ACC112 (cell line): Measurements from ENCODE around the gene NT5DC3.

Experiments used
- H2AFZ ChIP-seq: fragments of 200-600 bp; sonication (generic); one replicate; pipeline ENCODE4 v1.6.0; 2017; ENCODE audit warnings: antibody characterized with exemption, low read length; ENCODE audit not compliant: unreplicated experiment
- H3K27ac ChIP-seq: fragments of 200-600 bp; sonication (generic); 2 replicates; pipeline ENCODE4 v1.5.1; 2014; ENCODE audit warnings: low read depth, mild to moderate bottlenecking, antibody characterized with exemption, low read length, moderate library complexity
- H3K27me3 ChIP-seq: fragments of 200-600 bp; sonication (generic); 2 replicates; pipeline ENCODE4 v1.6.1; 2014; ENCODE audit warnings: mild to moderate bottlenecking, antibody characterized with exemption, low read length, moderate library complexity, mixed read lengths; ENCODE audit not compliant: insufficient read depth
- H3K36me3 ChIP-seq: fragments of 200-600 bp; sonication (generic); 2 replicates; pipeline ENCODE4 v1.6.1; 2016; ENCODE audit warnings: mild to moderate bottlenecking, antibody characterized with exemption, low read length, moderate library complexity, mixed read lengths; ENCODE audit not compliant: insufficient read depth
- H3K4me1 ChIP-seq: fragments of 200-600 bp; sonication (generic); one replicate; pipeline ENCODE4 v1.6.1; 2016; ENCODE audit warnings: low read length, mixed read lengths; ENCODE audit not compliant: insufficient read depth, unreplicated experiment, control insufficient read depth
- H3K4me3 ChIP-seq: fragments of 200-600 bp; sonication (generic); 2 replicates; pipeline ENCODE4 v1.5.1; 2014; ENCODE audit warnings: mild to moderate bottlenecking, low read depth, low read length
- H3K79me2 ChIP-seq: fragments of 200-600 bp; sonication (generic); one replicate; pipeline ENCODE4 v1.6.0; 2016; ENCODE audit warnings: low read length; ENCODE audit not compliant: control insufficient read depth, unreplicated experiment, insufficient read depth

NT5DC3 gene

GRCh38 chr12:103855036-103855712 lies 14.1 kb upstream of the NT5DC3 start:
- Histone ChIP-seq H3K36me3 (no peaks in the 10 kb centered on the region), H3K27me3 (no peaks in the 10 kb centered on the region), H3K79me2 (no peaks in the 10 kb centered on the region), H3K4me1 (peaks cover 33% of the 10 kb centered on the region), H3K27ac (no peak overlapping the region), H3K4me3 (no peak overlapping the region), H2AFZ (no peak overlapping the region)

- H3K27ac ChIP-seq: no peak overlapping the region
- no peak overlapping the region for H3K4me3 ChIP-seq
- no peak overlapping the region for H2AFZ ChIP-seq
- no peaks in the 10 kb centered on the region for H3K36me3 ChIP-seq
- no peaks in the 10 kb centered on the region for H3K27me3 ChIP-seq
- H3K79me2 ChIP-seq: no peaks in the 10 kb centered on the region
- peaks cover 29% of the 10 kb centered on the region for H3K4me1 ChIP-seq
These were observed 13.4 kb upstream of the NT5DC3 start for GRCh38 chr12:103854372-103854973.

GRCh38 chr12:103852498-103852997 lies 11.5 kb upstream of the NT5DC3 start:
- H3K36me3 ChIP-seq: no peaks in the 10 kb centered on the region
- no peak overlapping the region for H3K4me3 ChIP-seq
- H3K79me2 ChIP-seq: no peaks in the 10 kb centered on the region
- H2AFZ ChIP-seq: no peak overlapping the region
- no peak overlapping the region for H3K27ac ChIP-seq
- no peaks in the 10 kb centered on the region for H3K27me3 ChIP-seq
- H3K4me1 ChIP-seq: peaks cover 19% of the 10 kb centered on the region

GRCh38 chr12:103851127-103851526 lies 10.1 kb upstream of the NT5DC3 start:
- H2AFZ ChIP-seq: peak overlapping the region; percentile 75
- H3K4me1 ChIP-seq: peaks cover 19% of the 10 kb centered on the region
- no peak overlapping the region; the same call in 1 of the 2 replicates for H3K27ac ChIP-seq
- no peak overlapping the region for H3K4me3 ChIP-seq
- no peaks in the 10 kb centered on the region for H3K79me2 ChIP-seq
- no peaks in the 10 kb centered on the region for H3K36me3 ChIP-seq
- H3K27me3 ChIP-seq: no peaks in the 10 kb centered on the region

- H3K36me3 ChIP-seq: no peaks in the 10 kb centered on the region
- H3K79me2 ChIP-seq: no peaks in the 10 kb centered on the region
- H3K4me3 ChIP-seq: no peak overlapping the region
- H3K27me3 ChIP-seq: no peaks in the 10 kb centered on the region
- no peak overlapping the region for H3K27ac ChIP-seq
- no peak overlapping the region for H2AFZ ChIP-seq
- H3K4me1 ChIP-seq: peaks cover 12% of the 10 kb centered on the region
These were observed 9.4 kb upstream of the NT5DC3 start for GRCh38 chr12:103850429-103850828.

- peaks cover 9% of the 10 kb centered on the region for H3K4me1 ChIP-seq
- no peaks in the 10 kb centered on the region for H3K36me3 ChIP-seq
- H3K4me3 ChIP-seq: no peak overlapping the region
- H2AFZ ChIP-seq: no peak overlapping the region
- H3K27ac ChIP-seq: no peak overlapping the region
- H3K79me2 ChIP-seq: no peaks in the 10 kb centered on the region
- no peaks in the 10 kb centered on the region for H3K27me3 ChIP-seq
These were observed 8.0 kb upstream of the NT5DC3 start for GRCh38 chr12:103848917-103849491.

- peaks cover 9% of the 10 kb centered on the region for H3K4me1 ChIP-seq
- no peak overlapping the region for H3K27ac ChIP-seq
- H3K36me3 ChIP-seq: no peaks in the 10 kb centered on the region
- no peaks in the 10 kb centered on the region for H3K79me2 ChIP-seq
- no peak overlapping the region for H3K4me3 ChIP-seq
- H3K27me3 ChIP-seq: no peaks in the 10 kb centered on the region
- H2AFZ ChIP-seq: no peak overlapping the region
These were observed 7.1 kb upstream of the NT5DC3 start for GRCh38 chr12:103848143-103848542.

- Histone ChIP-seq H3K79me2 (no peaks in the 10 kb centered on the region), H2AFZ (no peak overlapping the region), H3K4me3 (no peak overlapping the region), H3K27me3 (no peaks in the 10 kb centered on the region), H3K4me1 (peaks cover 14% of the 10 kb centered on the region), H3K27ac (no peak overlapping the region), H3K36me3 (no peaks in the 10 kb centered on the region)
These were observed 5.4 kb upstream of the NT5DC3 start for GRCh38 chr12:103846415-103846814.

- H3K27ac ChIP-seq: no peak overlapping the region
- peaks cover 13% of the 10 kb centered on the region for H3K4me1 ChIP-seq
These were observed 3.3 kb upstream of the NT5DC3 start for GRCh38 chr12:103844305-103844704.

GRCh38 chr12:103841690-103842584 lies 903 bp upstream of the NT5DC3 start:
- H3K27ac ChIP-seq: no peak overlapping the region
- H3K4me1 ChIP-seq: peaks cover 19% of the 10 kb centered on the region
- peak overlapping the region; percentile 80 for H3K4me3 ChIP-seq
- H3K36me3 ChIP-seq: no peaks in the 10 kb centered on the region
- H3K79me2 ChIP-seq: peaks cover 25% of the 10 kb centered on the region
- no peaks in the 10 kb centered on the region for H3K27me3 ChIP-seq
- H2AFZ ChIP-seq: peak overlapping the region; percentile 92

More at GRCh38 chr12:103844305-103844704, 3.3 kb upstream of the NT5DC3 start:
- Histone ChIP-seq H3K79me2 (peaks cover 9% of the 10 kb centered on the region), H3K27me3 (no peaks in the 10 kb centered on the region), H3K4me3 (no peak overlapping the region), H3K36me3 (no peaks in the 10 kb centered on the region), H2AFZ (no peak overlapping the region)
